H9 (cell line): ENCODE measurements around the gene THRAP3. TPM values are rescaled to one million over a fixed set of nuclear protein-coding genes. Genes with fewer than 3 reads are reported as not detected.
A peak's percentile ranks its signal among the peaks of the same experiment; 100 is the strongest.

Source experiments
- DNase-seq: peaks from one replicate; pipeline ENCODE4 v3.0.0-alpha.2; 2017
- H2AFZ ChIP-seq: one replicate; pipeline ENCODE4 v1.6.1; 2013; ENCODE audit warnings: mild to moderate bottlenecking, low read length, control low read depth, moderate library complexity
- H2AK5ac ChIP-seq: 2 replicates; pipeline ENCODE4 v1.6.1; 2013; ENCODE audit warnings: low read length, control low read depth, mixed read lengths; ENCODE audit not compliant: insufficient read length
- H2BK120ac ChIP-seq: one replicate; pipeline ENCODE4 v1.6.1; 2013; ENCODE audit warnings: low read depth, mild to moderate bottlenecking, low read length, control low read depth, inconsistent platforms; ENCODE audit not compliant: poor library complexity, severe bottlenecking
- H2BK12ac ChIP-seq: 2 replicates; pipeline ENCODE4 v1.6.1; 2013; ENCODE audit warnings: low read length, control low read depth, mixed read lengths, low read depth; ENCODE audit not compliant: insufficient read length
- H2BK15ac ChIP-seq: 2 replicates; pipeline ENCODE4 v1.6.1; 2013; ENCODE audit warnings: low read depth, low read length, control low read depth
- H2BK20ac ChIP-seq: one replicate; pipeline ENCODE4 v1.6.1; 2013; ENCODE audit warnings: low read depth, mild to moderate bottlenecking, low read length, control low read depth, inconsistent platforms; ENCODE audit not compliant: poor library complexity, severe bottlenecking
- H2BK5ac ChIP-seq: 2 replicates; pipeline ENCODE4 v1.6.1; 2013; ENCODE audit warnings: low read length, control low read depth, mixed read lengths; ENCODE audit not compliant: insufficient read length
- H3K14ac ChIP-seq: 2 replicates; pipeline ENCODE4 v1.6.1; 2013; ENCODE audit warnings: low read length, control low read depth; ENCODE audit not compliant: insufficient read depth
- H3K18ac ChIP-seq: 2 replicates; pipeline ENCODE4 v1.6.1; 2013; ENCODE audit warnings: low read depth, mild to moderate bottlenecking, mixed read lengths, low read length, control low read depth; ENCODE audit not compliant: insufficient read length
- H3K23ac ChIP-seq: 2 replicates; pipeline ENCODE4 v1.6.1; 2013; ENCODE audit warnings: low read length, control low read depth, mixed read lengths, low read depth; ENCODE audit not compliant: insufficient read length
- H3K23me2 ChIP-seq: 2 replicates; pipeline ENCODE4 v1.6.1; 2013; ENCODE audit warnings: low read depth, mild to moderate bottlenecking, mixed read lengths, low read length, control low read depth; ENCODE audit not compliant: insufficient read length, poor library complexity, severe bottlenecking
- H3K27ac ChIP-seq: 2 replicates; pipeline ENCODE4 v1.5.1; 2013; ENCODE audit warnings: low read length, control low read depth, mixed read lengths, low read depth; ENCODE audit not compliant: insufficient read length
- H3K27me3 ChIP-seq: 2 replicates; pipeline ENCODE4 v1.6.1; 2013; ENCODE audit warnings: low read length, control low read depth, inconsistent platforms; ENCODE audit not compliant: insufficient read depth
- H3K4ac ChIP-seq: 2 replicates; pipeline ENCODE4 v1.6.1; 2013; ENCODE audit warnings: low read depth, mild to moderate bottlenecking, control low read depth, inconsistent platforms, low read length, moderate library complexity
- H3K4me1 ChIP-seq: 2 replicates; pipeline ENCODE4 v1.6.1; 2013; ENCODE audit warnings: low read length, control low read depth, inconsistent platforms; ENCODE audit not compliant: insufficient read depth
- H3K4me2 ChIP-seq: 2 replicates; pipeline ENCODE4 v1.6.1; 2013; ENCODE audit warnings: low read length, control low read depth, mixed read lengths; ENCODE audit not compliant: insufficient read length, insufficient read depth
- H3K56ac ChIP-seq: 2 replicates; pipeline ENCODE4 v1.6.1; 2013; ENCODE audit warnings: low read depth, mild to moderate bottlenecking, mixed read lengths, low read length, control low read depth; ENCODE audit not compliant: insufficient read length
- H3K79me1 ChIP-seq: 2 replicates; pipeline ENCODE4 v1.6.1; 2013; ENCODE audit warnings: low read depth, mild to moderate bottlenecking, moderate library complexity, low read length, control low read depth, inconsistent platforms; ENCODE audit not compliant: insufficient read depth, poor library complexity, severe bottlenecking
- H3K79me2 ChIP-seq: 2 replicates; pipeline ENCODE4 v1.6.1; 2013; ENCODE audit warnings: low read length, control low read depth, inconsistent platforms; ENCODE audit not compliant: insufficient read depth
- H3K9ac ChIP-seq: 2 replicates; pipeline ENCODE4 v1.6.1; 2013; ENCODE audit warnings: low read length, control low read depth, mixed read lengths; ENCODE audit not compliant: insufficient read length; ENCODE audit errors: extremely low read depth
- H3K9me3 ChIP-seq: one replicate; pipeline ENCODE4 v1.6.1; 2013; ENCODE audit warnings: low read depth, low read length, inconsistent platforms; ENCODE audit not compliant: control insufficient read depth
- H3T11ph ChIP-seq: one replicate; pipeline ENCODE4 v1.6.1; 2013; ENCODE audit warnings: mild to moderate bottlenecking, low read length, control low read depth, inconsistent platforms
- H4K20me1 ChIP-seq: one replicate; pipeline ENCODE4 v1.6.1; 2013; ENCODE audit not compliant: control insufficient read depth, insufficient read length, insufficient read depth
- H4K5ac ChIP-seq: 2 replicates; pipeline ENCODE4 v1.6.1; 2013; ENCODE audit warnings: low read depth, mild to moderate bottlenecking, mixed read lengths, low read length, control low read depth; ENCODE audit not compliant: insufficient read length
- H4K8ac ChIP-seq: replicated peaks from 2 replicates; pipeline ENCODE4 v1.6.1; 2013; ENCODE audit warnings: low read length, control low read depth, mixed read lengths, low read depth; ENCODE audit not compliant: insufficient read length
- H4K91ac ChIP-seq: 2 replicates; pipeline ENCODE4 v1.6.1; 2013; ENCODE audit warnings: low read depth, mild to moderate bottlenecking, moderate library complexity, mixed read lengths, low read length, control low read depth; ENCODE audit not compliant: insufficient read length
- H3K27ac Mint-ChIP-seq, 3 experiments: 2 replicates in 2 of 3; 3 replicates in 1 of 3; pipeline ENCODE4 v1.8.0; 2020 to 2021; ENCODE audit warnings: mixed read lengths in 3 of 3, mild to moderate bottlenecking in 1 of 3, moderate library complexity in 1 of 3
- H3K27me3 Mint-ChIP-seq: 2 replicates; pipeline ENCODE4 v1.8.0; 2021; ENCODE audit warnings: low read depth, mild to moderate bottlenecking, moderate library complexity, mixed read lengths
- H3K36me3 Mint-ChIP-seq, 3 experiments: 2 replicates in 2 of 3; 3 replicates in 1 of 3; pipeline ENCODE4 v1.8.0; 2020 to 2021; ENCODE audit warnings: low read depth in 3 of 3, mixed read lengths in 3 of 3; ENCODE audit not compliant: insufficient read depth in 1 of 3
- H3K4me1 Mint-ChIP-seq, 2 experiments: 2 replicates each; pipeline ENCODE4 v1.8.0; 2020; ENCODE audit warnings: mixed read lengths in 2 of 2
- H3K4me3 Mint-ChIP-seq, 2 experiments: 2 replicates in 1 of 2; 3 replicates in 1 of 2; pipeline ENCODE4 v1.8.0; 2020 to 2021; ENCODE audit warnings: mild to moderate bottlenecking in 2 of 2, mixed read lengths in 2 of 2, moderate library complexity in 1 of 2
- H3K9me3 Mint-ChIP-seq, 2 experiments: 2 replicates in 1 of 2; 3 replicates in 1 of 2; pipeline ENCODE4 v1.8.0; 2020; ENCODE audit warnings: mild to moderate bottlenecking in 2 of 2, mixed read lengths in 2 of 2, moderate library complexity in 1 of 2
- WGBS: extraction: QIAGEN DNeasy Blood & Tissue Kit; methylation state at CpG from one replicate; pipeline ENCODE4 v1.1.7; 2013; ENCODE audit warnings: missing lambda C conversion rate, low lambda C conversion rate, mixed read lengths; ENCODE audit not compliant: insufficient read length; ENCODE audit errors: extremely low coverage; 5-methylcytosine and 5-hydroxymethylcytosine counted together
- total RNA-seq: library from RNA; stranded (reverse); gene quantifications from 2 replicates; pipeline ENCODE4 v1.2.1, GENCODE V29; 2021
- TF ChIP-seq, protein P1 (sequence below): fragments of 200-600 bp; sonication (generic); conservative IDR thresholded peaks from 3 replicates; pipeline ENCODE4 v1.8.0; 2021; ENCODE audit warnings: antibody characterized with exemption, mild to moderate bottlenecking

THRAP3 gene
- total RNA-seq, 1 experiment from 2014 or later, result 186 TPM

GRCh38 chr1:36307601-36308330, 83.5 kb downstream of the THRAP3 start:
- Histone ChIP-seq H4K20me1 (no peaks in the 10 kb centered on the region), H4K5ac (no peak overlapping the region), H3K4me2 (peak overlapping the region; percentile 90), H3K27ac (no peak overlapping the region), H3K23me2 (peaks cover 8% of the 10 kb centered on the region), H3K27me3 (no peaks in the 10 kb centered on the region), H3K18ac (no peak overlapping the region), H3K4me1 (peaks cover 3% of the 10 kb centered on the region; the same call in 1 of the 2 replicates), H2BK12ac (no peak overlapping the region), H3T11ph (no peak overlapping the region), H4K91ac (no peak overlapping the region), H2AK5ac (no peak overlapping the region), H2BK20ac (no peak overlapping the region), H3K56ac (no peak overlapping the region), H2AFZ (no peak overlapping the region), H2BK15ac (no peak overlapping the region), H4K8ac (no peak overlapping the region), H3K9me3 (no peaks in the 10 kb centered on the region), H3K4ac (no peak overlapping the region), H2BK120ac (no peak overlapping the region), H3K79me1 (no peaks in the 10 kb centered on the region), H2BK5ac (no peak overlapping the region), H3K79me2 (no peaks in the 10 kb centered on the region), H3K14ac (no peak overlapping the region; the same call in 1 of the 2 replicates), H3K9ac (no peak overlapping the region), H3K23ac (no peak overlapping the region)
- no CpG with 5 or more reads among the region's 10 CpGs for WGBS
- TF ChIP-seq, protein P1, sequence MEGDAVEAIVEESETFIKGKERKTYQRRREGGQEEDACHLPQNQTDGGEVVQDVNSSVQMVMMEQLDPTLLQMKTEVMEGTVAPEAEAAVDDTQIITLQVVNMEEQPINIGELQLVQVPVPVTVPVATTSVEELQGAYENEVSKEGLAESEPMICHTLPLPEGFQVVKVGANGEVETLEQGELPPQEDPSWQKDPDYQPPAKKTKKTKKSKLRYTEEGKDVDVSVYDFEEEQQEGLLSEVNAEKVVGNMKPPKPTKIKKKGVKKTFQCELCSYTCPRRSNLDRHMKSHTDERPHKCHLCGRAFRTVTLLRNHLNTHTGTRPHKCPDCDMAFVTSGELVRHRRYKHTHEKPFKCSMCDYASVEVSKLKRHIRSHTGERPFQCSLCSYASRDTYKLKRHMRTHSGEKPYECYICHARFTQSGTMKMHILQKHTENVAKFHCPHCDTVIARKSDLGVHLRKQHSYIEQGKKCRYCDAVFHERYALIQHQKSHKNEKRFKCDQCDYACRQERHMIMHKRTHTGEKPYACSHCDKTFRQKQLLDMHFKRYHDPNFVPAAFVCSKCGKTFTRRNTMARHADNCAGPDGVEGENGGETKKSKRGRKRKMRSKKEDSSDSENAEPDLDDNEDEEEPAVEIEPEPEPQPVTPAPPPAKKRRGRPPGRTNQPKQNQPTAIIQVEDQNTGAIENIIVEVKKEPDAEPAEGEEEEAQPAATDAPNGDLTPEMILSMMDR, result no peak
- DNase-seq, result no peak
- Mint-ChIP-seq H3K9me3 (no peaks in the 10 kb centered on the region), H3K4me3 (peak overlapping the region; percentile 91 to 92), H3K27ac (no peak overlapping the region), H3K27me3 (no peaks in the 10 kb centered on the region; the same call in 1 of the 2 replicates), H3K36me3 (peaks cover 15 to 55% (median 49%) of the 10 kb centered on the region in 3 experiments), H3K4me1 (peaks cover 16 to 19% of the 10 kb centered on the region in 2 experiments)
